ENCODE data around the gene OR7E24.
"Not testable (repeated sequence)": the region's sequence is repeated elsewhere in the genome, so short reads cannot be mapped to it uniquely, and the experiment has no call there.

Gene OR7E24

GRCh38 chr19:9250630-9251029, at the start of gene OR7E24:
Gene OR7E24 (plus strand): TSS chr19:9250930. CDS start chr19:9251044, 114 bp downstream.
- no peak for DNase-seq

- peak; percentile 16 for DNase-seq
These were observed 45.1 kb upstream of the OR7E24 start for GRCh38 chr19:9205501-9206113.

GRCh38 chr19:9219489-9219888, 31.2 kb upstream of the OR7E24 start, which contains the start of gene OR7D4:
Gene OR7D4 (minus strand): TSS chr19:9219589. CDS start chr19:9214837, 4,752 bp downstream.
- no peak for DNase-seq

GRCh38 chr19:9251236-9251635, 506 bp downstream of the OR7E24 start:
- DNase-seq, result no peak

- DNase-seq, result not testable (repeated sequence)
These were observed 32.8 kb downstream of the OR7E24 start for GRCh38 chr19:9283485-9283884.

- DNase-seq, result no peak
These were observed 38.6 kb downstream of the OR7E24 start for GRCh38 chr19:9289231-9289884.

- no peak for DNase-seq
These were observed 44.7 kb downstream of the OR7E24 start for GRCh38 chr19:9295411-9295849.

- no peak for DNase-seq
These were observed 45.6 kb downstream of the OR7E24 start for GRCh38 chr19:9296336-9296735.
